Stomach (tissue), 9 donors: Measurements from ENCODE around the gene SDHB. TPM values are rescaled to one million over a fixed set of nuclear protein-coding genes. Genes with fewer than 3 reads are reported as not detected.

Experiments
- DNase-seq, 2 donors: peaks; one replicate each; pipeline versions ENCODE4 v3.0.0 to v3.0.0-alpha.2; 2013 to 2019
- H3K27ac ChIP-seq, 5 donors: fragments of 200-600 bp in 4 of 5; sonication (generic) in 4 of 5; one replicate each; pipeline ENCODE4 v1.5.1; 2013 to 2019; ENCODE audit warnings: mild to moderate bottlenecking in 1 of 5, moderate library complexity in 1 of 5
- H3K27me3 ChIP-seq, 3 donors: fragments of 200-600 bp; sonication (generic); one replicate each; pipeline ENCODE4 v1.5.1; 2017 to 2019; ENCODE audit warnings: mixed run types in 1 of 3
- H3K36me3 ChIP-seq, 4 donors: fragments of 200-600 bp; sonication (generic); 1 replicate in 3 of 4; 2 replicates in 1 of 4; pipeline ENCODE4 v1.5.1; 2016 to 2019
- H3K4me1 ChIP-seq, 4 donors: fragments of 200-600 bp; sonication (generic); one replicate each; pipeline ENCODE4 v1.5.1; 2016 to 2019
- H3K4me3 ChIP-seq, 4 donors: fragments of 200-600 bp; sonication (generic) in 3 of 4; one replicate each; pipeline ENCODE4 v1.5.1; 2016 to 2019; ENCODE audit warnings: mild to moderate bottlenecking in 1 of 4
- H3K9me3 ChIP-seq, 4 donors: fragments of 200-600 bp; sonication (generic); one replicate each; pipeline ENCODE4 v1.5.1; 2016 to 2019
- EP300 ChIP-seq: sonication (generic); formaldehyde crosslinking; IDR thresholded peaks from one replicate; pipeline ENCODE4 v1.6.1; 2017; ENCODE audit warnings: antibody characterized with exemption
- POLR2A ChIP-seq, 4 donors: fragments of 450-650 bp; IDR thresholded peaks; one replicate each; pipeline ENCODE4 v1.6.1; 2016; ENCODE audit warnings: antibody characterized with exemption in 4 of 4, control low read depth in 2 of 4, mild to moderate bottlenecking in 1 of 4, moderate library complexity in 1 of 4
- POLR2AphosphoS5 ChIP-seq, 3 donors: sonication (generic); formaldehyde crosslinking; IDR thresholded peaks; one replicate each; pipeline ENCODE4 v1.6.1; 2016; ENCODE audit warnings: antibody characterized with exemption in 3 of 3
- WGBS, 5 donors: extraction: QIAGEN DNeasy Blood & Tissue Kit in 3 of 5; methylation state at CpG; one replicate each; pipeline versions ENCODE4 v1.1.5 to v1.1.7; 2013 to 2018; 5-methylcytosine and 5-hydroxymethylcytosine counted together
- intact Hi-C: fragments of 100-400 bp; cut with DNase I; formaldehyde crosslinking; loops from one replicate; pipeline ENCODE4 v1.15.1; 2023; ENCODE audit warnings: low total_unique reads
- polyA plus RNA-seq, 3 donors: library from polyadenylated mRNA; stranded (reverse); fragments of 200-250 nt; gene quantifications; one replicate each; pipeline ENCODE4 v1.2.3, GENCODE V29; 2013
- total RNA-seq, 5 donors: library from RNA; depleted of rRNA; stranded (reverse); fragments of >200 nt; gene quantifications; one replicate each; pipeline versions ENCODE4 v1.1.0 to v1.2.3, GENCODE V29; 2014 to 2016
- TF ChIP-seq, protein P1 (sequence below), 7 experiments: fragments of 450-650 bp in 4 of 7; fragments of 200-600 bp in 3 of 7; sonication (generic) in 3 of 7; IDR thresholded peaks; one replicate each; pipeline ENCODE4 v1.5.1; 2016 to 2019; ENCODE audit warnings: antibody characterized with exemption in 7 of 7, control low read depth in 2 of 7, mild to moderate bottlenecking in 1 of 7
- donor health status: healthy with polysubstance abuse.
- donor health status: Bipolar disorder and iron deficiency.
- donor health status: healthy.

Gene SDHB
- total and polyA plus RNA-seq, 8 donors: 42.6 to 246 (median 121) TPM

DNA sequence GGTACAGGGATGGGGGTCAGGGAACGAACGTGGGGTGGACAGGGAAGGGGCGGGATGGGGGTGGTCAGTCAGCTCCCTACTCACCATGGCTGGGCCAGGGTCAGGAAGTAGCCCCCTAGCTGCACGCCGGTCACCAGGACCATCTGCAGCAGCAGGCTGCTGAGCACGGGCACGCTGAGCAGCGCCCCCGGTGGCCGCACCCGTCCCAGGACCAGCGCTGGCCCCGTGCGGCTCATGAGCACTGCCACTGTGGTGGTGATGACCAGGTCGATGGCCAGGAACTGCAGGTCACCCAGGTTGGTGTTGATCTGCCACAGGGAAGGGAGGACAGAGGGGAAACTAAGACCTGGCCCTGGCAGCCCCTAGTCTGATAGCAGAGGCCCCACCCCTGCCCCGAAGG, 66.9 kb downstream of the SDHB start:
- intact Hi-C loops: no loop called here
- no peaks in the 10 kb centered on the region for H3K9me3 ChIP-seq
- TF ChIP-seq EP300: no peak
- TF ChIP-seq, protein P1, sequence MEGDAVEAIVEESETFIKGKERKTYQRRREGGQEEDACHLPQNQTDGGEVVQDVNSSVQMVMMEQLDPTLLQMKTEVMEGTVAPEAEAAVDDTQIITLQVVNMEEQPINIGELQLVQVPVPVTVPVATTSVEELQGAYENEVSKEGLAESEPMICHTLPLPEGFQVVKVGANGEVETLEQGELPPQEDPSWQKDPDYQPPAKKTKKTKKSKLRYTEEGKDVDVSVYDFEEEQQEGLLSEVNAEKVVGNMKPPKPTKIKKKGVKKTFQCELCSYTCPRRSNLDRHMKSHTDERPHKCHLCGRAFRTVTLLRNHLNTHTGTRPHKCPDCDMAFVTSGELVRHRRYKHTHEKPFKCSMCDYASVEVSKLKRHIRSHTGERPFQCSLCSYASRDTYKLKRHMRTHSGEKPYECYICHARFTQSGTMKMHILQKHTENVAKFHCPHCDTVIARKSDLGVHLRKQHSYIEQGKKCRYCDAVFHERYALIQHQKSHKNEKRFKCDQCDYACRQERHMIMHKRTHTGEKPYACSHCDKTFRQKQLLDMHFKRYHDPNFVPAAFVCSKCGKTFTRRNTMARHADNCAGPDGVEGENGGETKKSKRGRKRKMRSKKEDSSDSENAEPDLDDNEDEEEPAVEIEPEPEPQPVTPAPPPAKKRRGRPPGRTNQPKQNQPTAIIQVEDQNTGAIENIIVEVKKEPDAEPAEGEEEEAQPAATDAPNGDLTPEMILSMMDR (IDR thresholded peaks at IDR 0.05): peak in 1 of 7 experiments; percentile 8
- peaks cover 19 to 73% (median 67%) of the 10 kb centered on the region in 4 donors for H3K36me3 ChIP-seq
- H3K27ac ChIP-seq: no peak overlapping the region
- no peaks in the 10 kb centered on the region for H3K27me3 ChIP-seq
- WGBS, 5 donors: 75 to 86% (median 84%) methylated on average over 3 to 16 of the region's 16 CpGs
- H3K4me3 ChIP-seq: no peak overlapping the region
- H3K4me1 ChIP-seq: peaks cover 0 to 8% (median 4%) of the 10 kb centered on the region in 4 donors
- DNase-seq: no peak

DNA sequence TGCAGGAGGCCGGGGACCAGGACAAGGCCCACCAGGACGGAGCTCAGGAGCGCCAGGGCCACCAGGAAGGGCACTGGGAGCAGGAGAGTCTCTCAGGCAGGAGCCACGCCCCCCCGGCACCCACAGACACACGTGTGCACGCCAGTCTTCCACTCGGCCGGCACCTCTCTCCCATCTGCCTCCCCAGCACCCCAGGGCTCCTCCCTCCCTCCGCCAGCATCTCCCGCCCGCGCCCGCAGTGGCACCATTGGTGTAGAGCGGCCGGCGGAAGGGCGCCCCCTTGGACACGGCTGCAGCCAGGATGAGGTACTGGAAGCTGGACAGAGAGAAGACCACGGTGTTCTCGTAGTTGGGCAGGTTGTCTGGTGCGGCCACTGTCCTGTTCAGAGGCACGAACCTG, 67.3 kb downstream of the SDHB start:
- no peak for TF ChIP-seq EP300
- TF ChIP-seq, protein P1 (IDR thresholded peaks at IDR 0.05): no peak
- no peak for TF ChIP-seq POLR2A (IDR thresholded peaks at IDR 0.05)
- no peak for TF ChIP-seq POLR2AphosphoS5 (IDR thresholded peaks at IDR 0.05)
- no peak overlapping the region for H3K4me3 ChIP-seq
- WGBS, 5 donors: 84 to 90% (median 88%) methylated on average over 21 to 23 of the region's 23 CpGs
- H3K9me3 ChIP-seq: no peaks in the 10 kb centered on the region
- no peak for DNase-seq
- H3K27me3 ChIP-seq: peaks cover 0 to 3% (median 0%) of the 10 kb centered on the region in 3 donors
- no peak overlapping the region for H3K27ac ChIP-seq
- peaks cover 0 to 8% (median 4%) of the 10 kb centered on the region in 4 donors for H3K4me1 ChIP-seq
- peaks cover 19 to 69% (median 64%) of the 10 kb centered on the region in 4 donors for H3K36me3 ChIP-seq
- intact Hi-C loops: no loop called here

DNA sequence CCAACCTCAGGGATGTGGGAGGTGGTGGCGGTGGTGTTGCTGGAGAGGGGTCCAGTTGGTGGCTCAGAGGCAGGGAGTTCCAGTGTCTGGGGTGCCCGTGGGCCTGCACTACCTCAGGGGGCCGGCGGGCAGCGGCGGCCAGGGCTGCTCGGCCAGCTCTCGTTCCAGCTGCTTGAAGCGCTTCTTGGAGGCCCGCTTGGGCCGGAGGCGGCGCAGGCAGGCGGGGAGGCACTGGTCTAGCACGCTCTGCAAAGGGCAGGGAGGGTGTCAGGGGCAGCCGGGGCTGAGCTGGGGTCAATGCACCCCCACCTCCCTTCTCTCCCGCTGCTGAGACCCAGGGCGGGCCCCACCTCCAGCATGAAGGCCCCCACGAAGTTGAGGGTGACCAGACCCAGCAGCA, 67.7 kb downstream of the SDHB start:
- WGBS, 5 donors: 88 to 94% (median 92%) methylated on average over 13 to 19 of the region's 19 CpGs
- TF ChIP-seq POLR2A (IDR thresholded peaks at IDR 0.05) (no peak), EP300 (no peak), POLR2AphosphoS5 (IDR thresholded peaks at IDR 0.05) (no peak)
- TF ChIP-seq, protein P1 (IDR thresholded peaks at IDR 0.05): no peak
- Histone ChIP-seq H3K4me3 (no peak overlapping the region), H3K4me1 (peaks cover 0 to 8% (median 4%) of the 10 kb centered on the region in 4 donors), H3K27ac (no peak overlapping the region), H3K9me3 (no peaks in the 10 kb centered on the region), H3K27me3 (peaks cover 0 to 7% (median 0%) of the 10 kb centered on the region in 3 donors), H3K36me3 (peaks cover 19 to 64% (median 59%) of the 10 kb centered on the region in 4 donors)
- DNase-seq: no peak
- intact Hi-C loops: no loop called here

DNA sequence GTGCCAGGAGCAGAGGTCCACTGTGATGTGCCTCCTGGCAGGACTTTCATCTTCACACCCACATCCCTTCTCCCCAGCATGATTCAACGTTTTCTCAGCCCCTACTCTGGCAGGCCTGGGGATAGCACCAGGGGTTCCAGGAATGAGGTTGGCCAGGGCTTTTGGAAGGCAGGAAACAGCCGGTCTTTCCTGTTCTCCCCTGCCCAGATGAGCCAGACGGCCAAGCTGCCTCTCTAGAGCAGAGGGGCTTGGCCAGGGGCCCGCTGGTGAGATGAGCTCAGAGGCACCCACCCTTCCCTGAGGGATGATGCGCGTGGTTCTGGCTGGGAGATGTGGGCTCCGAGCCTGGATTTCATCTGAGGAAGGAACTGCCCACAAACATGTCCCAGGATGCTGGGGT, 69.1 kb downstream of the SDHB start:
- H3K27me3 ChIP-seq: peaks cover 0 to 21% (median 14%) of the 10 kb centered on the region in 3 donors
- H3K27ac ChIP-seq: peak overlapping the region in 3 of 5 donors; percentile 15 to 38 (median 22)
- DNase-seq: peak in 1 of 2 donors; percentile 91
- H3K9me3 ChIP-seq: no peaks in the 10 kb centered on the region
- intact Hi-C loops: no loop called here
- peaks cover 19 to 51% (median 45%) of the 10 kb centered on the region in 4 donors for H3K36me3 ChIP-seq
- 33 to 44% (median 42%) methylated on average over 7 of the region's 7 CpGs for WGBS, 5 donors
- TF ChIP-seq EP300 (no peak), POLR2AphosphoS5 (IDR thresholded peaks at IDR 0.05) (peak in 1 of 3 donors; percentile 26), POLR2A (IDR thresholded peaks at IDR 0.05) (no peak)
- TF ChIP-seq, protein P1 (IDR thresholded peaks at IDR 0.05): no peak
- no peak overlapping the region for H3K4me3 ChIP-seq
- H3K4me1 ChIP-seq: peaks cover 9 to 20% (median 15%) of the 10 kb centered on the region in 4 donors
